Measurements from ENCODE around the gene PHACTR1. TPM values are rescaled to one million over a fixed set of nuclear protein-coding genes. Genes with fewer than 3 reads are reported as not detected.
"Not testable (repeated sequence)": the region's sequence is repeated elsewhere in the genome, so short reads cannot be mapped to it uniquely, and the experiment has no call there.

Gene PHACTR1
- total and polyA plus RNA-seq, 12 donors, result 0.77 to 16.0 (median 3.5) TPM

DNA sequence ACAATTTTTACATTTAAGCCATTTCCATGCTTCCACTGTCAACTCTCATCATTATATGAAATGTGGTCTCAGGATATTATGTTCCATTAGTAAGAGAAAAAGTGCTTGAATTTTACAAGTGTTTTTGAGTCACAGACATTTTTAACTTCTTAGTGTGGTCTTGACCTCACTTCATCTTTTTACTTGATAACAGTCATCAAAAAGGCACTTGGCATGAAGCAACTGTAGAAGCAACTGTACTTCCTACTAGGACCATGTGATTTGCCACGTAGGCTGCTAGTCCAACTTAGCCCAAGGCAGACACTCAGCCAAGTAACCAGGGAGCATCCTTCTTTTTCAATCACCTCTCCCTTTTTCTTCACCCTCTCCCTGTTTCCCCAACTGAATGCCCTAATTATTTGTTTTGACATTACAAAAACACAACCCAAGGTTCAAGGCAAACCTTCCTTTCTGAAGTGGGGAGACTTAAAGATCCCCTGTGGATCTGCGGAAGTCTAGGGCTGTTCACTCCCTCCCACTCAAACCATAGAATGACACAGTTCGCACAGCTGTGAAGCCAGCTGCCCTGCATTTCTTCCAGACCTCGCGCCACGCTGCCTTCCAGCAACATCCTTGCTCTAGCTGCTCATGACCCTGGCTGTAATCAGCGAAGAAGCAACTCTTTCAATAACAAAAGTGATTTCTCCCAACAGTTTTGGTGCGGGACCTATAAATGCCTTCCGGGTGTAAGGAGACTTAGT is 45.0 kb downstream of the PHACTR1 start:
- TF ChIP-seq POLR2A (IDR thresholded peaks at IDR 0.05) (no peak), CTCF (IDR thresholded peaks at IDR 0.05) (no peak)
- intact Hi-C loops (cut with DNase I), result no loop called here
- DNase-seq, result no peak
- Histone ChIP-seq H3K4me3 (no peak overlapping the region), H3K36me3 (replicated peaks in 1 of 2) (no peaks in the 10 kb centered on the region), H3K9me3 (replicated peaks in 1 of 3) (no peaks in the 10 kb centered on the region), H3K4me1 (replicated peaks in 1 of 2) (no peaks in the 10 kb centered on the region), H3K27me3 (no peaks in the 10 kb centered on the region), H3K27ac (no peak overlapping the region)
- WGBS, 4 donors, result 66 to 72% (median 70%) methylated on average over 9 of the region's 9 CpGs

DNA sequence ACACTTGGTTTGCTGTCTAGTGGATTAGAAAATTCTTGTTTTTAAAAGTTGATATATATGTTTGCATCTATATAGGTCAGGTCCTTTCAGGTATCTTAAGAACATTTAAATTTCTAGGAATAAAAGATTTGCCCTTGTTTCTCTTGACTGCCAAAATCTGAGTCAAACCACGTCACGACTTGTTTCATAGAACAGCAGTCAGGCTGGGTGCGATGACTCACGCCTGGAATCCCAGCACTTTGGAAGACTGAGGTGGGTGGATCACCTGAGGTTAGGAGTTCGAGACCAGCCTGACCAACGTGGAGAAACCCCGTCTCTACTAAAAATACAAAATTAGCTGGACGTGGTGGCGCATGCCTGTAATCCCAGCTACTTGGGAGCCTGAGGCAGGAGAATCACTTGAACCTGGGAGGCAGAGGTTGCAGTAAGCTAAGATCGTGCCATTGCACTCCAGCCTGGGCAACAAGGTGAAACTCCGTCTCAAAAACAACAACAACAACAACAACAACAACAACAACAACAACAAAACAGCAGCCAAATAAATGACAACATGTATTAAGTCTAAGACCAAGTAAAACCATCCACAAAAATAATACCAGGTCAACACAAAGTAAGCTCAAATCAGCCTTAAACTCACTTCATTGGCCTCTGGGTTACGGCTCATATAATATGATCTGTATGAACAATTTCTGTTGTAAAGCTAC is 46.3 kb downstream of the PHACTR1 start:
- H3K9me3 ChIP-seq (replicated peaks in 1 of 3); DNase-seq; H3K27me3 ChIP-seq; H3K36me3 ChIP-seq (replicated peaks in 1 of 2); H3K27ac ChIP-seq; intact Hi-C loops (cut with DNase I); H3K4me1 ChIP-seq (replicated peaks in 1 of 2); H3K4me3 ChIP-seq: not testable (repeated sequence)
- 78 to 88% (median 82%) methylated on average over 12 of the region's 12 CpGs for WGBS, 4 donors

GRCh38 chr6:12766365-12766764 is 49.8 kb downstream of the PHACTR1 start:
- intact Hi-C loops (cut with DNase I), result no loop called here
- no peak overlapping the region for H3K4me3 ChIP-seq
- no peak overlapping the region for H3K27ac ChIP-seq
- TF ChIP-seq POLR2A (IDR thresholded peaks at IDR 0.05) (no peak), CTCF (IDR thresholded peaks at IDR 0.05) (no peak)
- no peaks in the 10 kb centered on the region for H3K4me1 ChIP-seq (replicated peaks in 1 of 2)
- H3K9me3 ChIP-seq (replicated peaks in 1 of 3), result no peaks in the 10 kb centered on the region
- no peaks in the 10 kb centered on the region for H3K36me3 ChIP-seq (replicated peaks in 1 of 2)
- peaks cover 2% of the 10 kb centered on the region for H3K27me3 ChIP-seq
- WGBS, 4 donors, result 54 to 74% (median 64%) methylated on average over 3 of the region's 3 CpGs
- DNase-seq, result no peak

DNA sequence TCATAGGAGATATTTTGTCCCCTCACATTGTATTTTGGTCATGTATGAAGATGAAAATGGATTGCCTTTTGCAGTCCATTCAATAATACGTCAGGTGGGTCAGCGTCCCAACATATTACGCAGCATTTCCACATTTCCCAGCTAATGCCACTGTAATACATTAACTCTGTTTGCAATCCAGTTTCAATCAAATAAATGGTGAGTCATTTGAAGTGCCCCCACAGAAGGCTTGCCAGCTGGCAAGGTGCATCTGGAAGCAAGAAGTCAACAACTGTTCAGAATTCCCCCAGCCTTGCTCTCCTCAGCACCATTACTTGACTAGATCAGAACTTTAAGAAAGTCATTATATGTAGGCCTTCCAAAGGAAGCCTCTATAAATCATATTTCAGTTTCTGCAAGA is 50.4 kb downstream of the PHACTR1 start:
- H3K4me1 ChIP-seq (replicated peaks in 1 of 2), result no peaks in the 10 kb centered on the region
- H3K27me3 ChIP-seq, result peaks cover 2% of the 10 kb centered on the region
- no peaks in the 10 kb centered on the region for H3K9me3 ChIP-seq (replicated peaks in 1 of 3)
- WGBS, 4 donors, result 87 to 93% (median 92%) methylated on average over 3 of the region's 3 CpGs
- no peak overlapping the region for H3K27ac ChIP-seq
- no peak overlapping the region for H3K4me3 ChIP-seq
- DNase-seq, result no peak
- no peak for TF ChIP-seq CTCF (IDR thresholded peaks at IDR 0.05)
- no peak for TF ChIP-seq POLR2A (IDR thresholded peaks at IDR 0.05)
- no peaks in the 10 kb centered on the region for H3K36me3 ChIP-seq (replicated peaks in 1 of 2)
- intact Hi-C loops (cut with DNase I), result no loop called here
